SHP77 (cell line): ENCODE results near the gene KLKB1.
"Not testable (repeated sequence)": the region's sequence is repeated elsewhere in the genome, so short reads cannot be mapped to it uniquely, and the experiment has no call there.

Source experiments
- DNase-seq, 2 experiments: peaks; one replicate each; lab custom pipeline; 2025; lab: John Stamatoyannopoulos, UW

KLKB1 gene

DNA sequence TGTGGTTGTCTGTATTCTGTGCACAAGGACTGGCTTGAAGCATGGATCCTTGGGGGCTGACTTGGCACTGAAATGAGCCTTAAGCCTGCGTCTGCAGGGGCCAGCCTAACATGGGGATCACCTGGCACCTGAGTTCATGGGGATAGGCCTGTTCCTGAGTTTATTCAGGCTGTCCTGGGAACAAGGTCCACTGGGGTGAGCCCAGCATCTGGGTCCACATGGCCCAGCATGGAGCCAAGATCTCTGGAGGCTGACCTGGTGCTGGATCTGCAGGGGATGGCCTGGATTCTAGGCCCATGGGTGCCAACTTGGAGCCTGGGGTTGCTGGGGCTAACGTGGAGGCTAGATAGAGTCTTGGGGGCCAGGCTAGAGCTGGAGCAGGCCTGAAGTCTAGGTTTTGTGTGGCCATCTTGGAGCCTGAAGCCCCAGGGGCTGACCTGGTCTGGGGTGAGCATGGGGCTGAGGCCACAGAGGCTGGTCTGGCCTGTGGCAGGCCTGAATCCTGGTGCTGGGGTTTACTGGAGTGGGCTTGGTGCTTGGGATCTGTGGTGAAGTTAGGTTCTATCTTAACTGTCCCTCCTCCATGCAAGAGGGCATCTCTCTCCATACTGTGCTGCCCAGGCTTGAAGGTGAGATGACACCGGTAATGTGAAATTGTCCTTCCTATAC, 652 bp upstream of the KLKB1 start:
- DNase-seq = no peak

DNA sequence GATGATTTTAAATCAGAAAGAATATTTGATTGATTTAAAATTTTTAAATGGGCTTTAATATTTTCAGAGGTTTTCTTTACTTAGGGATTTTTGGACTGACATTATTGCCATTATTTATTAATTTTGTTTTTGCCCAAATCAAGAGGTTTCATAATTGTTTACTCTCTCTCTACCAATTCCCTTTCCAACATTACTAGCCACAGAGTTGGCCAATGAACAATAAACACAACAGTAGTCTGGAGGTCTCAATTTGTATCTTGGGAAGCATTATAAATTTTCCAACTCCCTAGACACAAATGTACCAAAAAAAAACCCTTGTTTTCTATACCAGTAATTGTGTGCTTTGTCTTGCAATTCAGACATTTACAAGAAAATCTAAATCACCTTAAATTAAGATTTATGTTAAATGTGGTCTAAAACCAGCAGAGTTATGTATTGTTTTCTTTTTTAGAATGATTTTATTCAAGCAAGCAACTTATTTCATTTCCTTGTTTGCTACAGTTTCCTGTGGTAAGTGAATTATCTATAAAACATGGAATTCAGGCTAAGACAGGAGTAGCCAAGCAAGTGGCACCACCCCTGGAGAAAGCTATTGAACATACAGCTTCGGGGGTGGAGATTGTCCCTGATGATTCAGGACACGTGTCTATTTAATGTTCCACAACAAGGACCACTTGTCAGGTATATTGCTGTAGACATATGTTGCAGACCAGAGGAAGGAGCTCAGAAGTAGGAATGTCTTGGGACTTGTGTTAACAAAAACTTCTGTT, 622 bp downstream of the KLKB1 start:
- no peak for DNase-seq

DNA sequence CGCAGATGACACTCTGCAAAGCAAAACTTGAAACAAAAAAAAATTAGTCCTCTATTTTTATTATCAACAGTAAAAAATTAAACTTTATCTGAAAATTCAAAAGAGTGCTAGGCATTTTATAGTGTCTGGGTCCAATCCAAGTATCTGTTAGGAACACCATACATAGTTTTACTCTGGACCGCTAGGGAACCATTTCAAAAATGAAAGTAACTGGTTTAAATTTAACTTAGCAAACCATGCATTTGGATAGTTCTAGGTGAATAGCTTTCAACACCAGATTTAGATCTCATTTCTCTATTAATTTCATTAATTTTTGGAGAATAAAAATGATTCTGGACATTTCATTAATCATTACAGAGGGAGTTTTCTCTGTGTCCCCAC, 1.2 kb downstream of the KLKB1 start:
- DNase-seq = no peak

DNA sequence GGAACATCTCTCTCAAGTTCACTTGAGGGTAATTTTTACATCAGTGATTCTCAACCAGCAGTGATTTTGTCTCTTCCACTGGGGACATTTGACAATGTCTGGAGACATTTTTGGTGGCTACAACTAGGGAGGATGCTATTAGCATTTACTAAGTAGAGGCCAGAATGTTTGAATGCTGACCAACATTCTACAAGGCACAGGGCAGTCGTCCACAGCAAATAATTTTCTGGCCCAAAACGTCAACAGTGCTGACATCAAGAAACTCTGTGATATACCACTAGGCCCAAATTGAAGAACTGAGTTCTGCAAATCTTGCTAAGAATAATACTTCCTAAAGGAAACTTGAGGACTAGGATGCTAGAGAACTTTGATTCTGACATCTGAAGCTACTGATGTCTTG, 7.1 kb downstream of the KLKB1 start:
- DNase-seq = no peak

DNA sequence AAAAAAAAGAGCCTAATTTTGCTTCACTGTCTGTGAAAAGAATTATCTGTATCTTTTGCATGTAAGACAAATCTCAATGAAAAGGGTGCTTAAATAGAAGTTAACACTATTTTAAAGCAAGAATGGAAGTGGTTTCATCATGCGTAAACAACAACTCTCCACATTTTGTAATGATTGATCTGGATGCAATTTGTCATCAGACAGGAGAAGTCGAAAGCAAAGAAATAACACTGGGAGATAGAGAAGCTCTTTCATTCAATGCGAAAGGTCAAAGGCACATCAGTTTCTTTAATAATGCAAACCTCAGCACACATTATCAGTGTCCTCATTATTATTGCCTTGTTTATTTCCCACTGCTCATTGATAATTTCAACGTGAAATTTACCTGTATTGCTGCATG, 8.8 kb downstream of the KLKB1 start:
- no peak for DNase-seq

DNA sequence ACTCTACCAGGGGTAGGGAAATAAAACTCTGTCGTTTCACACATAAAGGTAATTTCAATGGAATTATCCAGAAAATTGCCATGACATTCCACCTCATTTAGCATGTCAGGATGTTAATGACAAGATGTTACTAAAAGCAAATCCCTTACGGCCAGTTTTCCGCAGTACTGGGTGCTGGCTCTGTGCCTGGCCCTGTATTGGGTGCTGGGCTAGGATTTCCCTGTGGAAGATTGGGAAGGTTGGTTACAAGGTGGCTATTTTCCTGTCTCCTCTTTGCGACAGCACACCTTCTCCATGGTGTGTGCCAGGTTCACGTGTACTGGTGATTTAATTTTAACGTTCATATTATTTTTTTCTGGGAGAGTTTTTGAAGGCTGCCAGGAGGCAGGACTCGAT, 13.1 kb downstream of the KLKB1 start:
- DNase-seq = no peak

DNA sequence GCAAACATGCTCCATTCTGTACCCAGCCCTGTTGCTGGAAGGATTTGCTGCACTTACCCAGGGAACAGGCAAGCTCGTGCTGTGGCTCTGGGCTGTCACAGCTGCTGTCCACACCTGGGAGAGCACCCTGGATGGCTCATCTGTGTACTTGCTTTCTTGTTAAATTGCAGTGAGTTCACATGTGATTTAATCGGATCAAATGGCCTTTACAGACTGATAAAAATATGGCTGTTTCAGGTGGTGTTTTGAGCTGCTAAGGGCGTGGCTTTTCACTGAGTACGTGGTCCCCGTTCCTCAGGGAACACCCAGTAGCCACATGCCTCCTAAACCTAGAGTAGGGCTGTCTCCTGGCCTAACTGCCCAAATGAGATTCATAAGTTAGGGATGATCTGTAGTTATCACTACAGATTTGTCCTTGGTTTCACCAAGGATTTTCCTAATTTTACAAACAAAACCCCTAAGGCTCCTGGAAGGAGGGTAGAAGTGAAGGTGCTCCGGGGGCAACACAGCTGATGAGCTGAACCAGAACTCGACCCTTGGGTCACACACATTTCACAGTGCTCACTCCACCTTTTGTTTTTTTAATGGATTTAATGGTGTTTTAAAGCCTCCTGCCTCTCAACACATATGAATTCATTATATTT, 13.7 kb downstream of the KLKB1 start:
- DNase-seq = no peak

DNA sequence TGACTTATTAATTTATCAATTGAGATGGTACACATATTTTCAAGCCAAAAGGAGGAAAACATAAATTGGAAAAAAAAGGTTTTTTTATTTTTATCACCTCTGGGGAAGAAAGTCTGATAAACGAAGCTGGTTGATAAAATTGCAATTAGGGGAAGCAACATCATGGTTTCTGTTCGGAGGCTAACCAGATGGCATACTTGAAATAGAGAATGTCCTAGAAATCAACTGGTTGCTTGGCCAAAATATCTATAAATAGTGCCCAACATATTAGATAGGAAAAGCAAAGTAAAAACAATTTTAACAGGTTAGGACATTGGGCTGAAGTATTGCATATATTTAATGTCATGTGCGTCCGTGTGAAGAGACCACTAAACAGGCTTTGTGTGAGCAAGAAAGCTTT, 14.3 kb downstream of the KLKB1 start:
- no peak for DNase-seq

DNA sequence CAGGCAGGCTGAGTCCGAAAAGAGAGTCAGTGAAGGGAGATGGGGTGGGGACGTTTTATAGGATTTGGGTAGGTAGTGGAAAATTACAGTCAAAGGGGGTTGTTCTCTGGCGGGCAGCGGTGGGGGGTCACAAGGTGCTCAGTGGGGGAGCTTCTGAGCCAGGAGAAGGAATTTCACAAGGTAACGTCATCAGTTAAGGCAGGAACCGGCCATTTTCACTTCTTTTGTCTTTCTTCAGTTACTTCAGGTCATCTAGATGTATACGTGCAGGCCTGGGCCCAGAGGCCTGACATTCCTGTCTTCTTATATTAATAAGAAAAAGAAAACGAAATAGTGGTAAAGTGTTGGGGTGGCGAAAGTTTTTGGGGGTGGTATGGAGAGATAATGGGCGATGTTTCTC, 14.7 kb downstream of the KLKB1 start:
- DNase-seq = not testable (repeated sequence)

DNA sequence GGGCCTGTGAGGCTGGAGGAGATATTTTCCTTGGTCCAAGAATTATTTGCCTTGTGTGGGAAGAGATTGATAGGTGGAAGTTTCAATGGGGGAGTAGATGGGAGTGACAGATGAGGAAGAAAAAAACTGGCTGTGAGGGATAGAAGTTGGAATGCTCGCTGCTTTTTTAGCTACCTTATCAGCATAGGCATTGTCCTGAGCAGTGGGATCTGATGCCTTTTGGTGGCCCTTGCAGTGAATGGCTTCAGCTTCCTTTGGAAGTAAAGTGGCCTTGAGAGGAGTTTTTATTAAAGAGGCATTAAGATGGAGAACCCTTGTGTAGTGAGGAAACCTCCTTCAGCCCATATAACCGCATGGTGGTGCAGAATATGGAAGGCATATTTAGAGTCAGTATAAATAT, 16.0 kb downstream of the KLKB1 start:
- no peak for DNase-seq

DNA sequence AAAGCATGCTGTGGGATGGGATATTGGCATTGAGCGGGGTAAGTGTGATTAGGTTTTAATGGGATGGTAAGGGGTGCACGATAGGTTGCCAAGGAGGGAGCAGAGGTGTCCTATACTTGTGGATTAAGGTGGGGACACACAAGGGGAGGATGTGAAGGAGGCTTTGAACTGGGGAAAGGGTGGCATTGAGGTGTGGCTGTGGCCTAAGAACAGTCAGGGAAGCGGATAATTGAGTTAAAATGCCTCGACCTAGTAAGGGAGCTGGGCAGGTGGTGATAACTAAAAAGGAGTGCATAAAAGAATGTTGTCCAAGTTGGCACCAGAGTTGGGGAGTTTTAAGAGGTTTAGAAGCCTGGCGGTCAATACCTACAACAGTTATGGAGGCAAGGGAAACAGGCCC, 17.5 kb downstream of the KLKB1 start:
- DNase-seq = no peak

DNA sequence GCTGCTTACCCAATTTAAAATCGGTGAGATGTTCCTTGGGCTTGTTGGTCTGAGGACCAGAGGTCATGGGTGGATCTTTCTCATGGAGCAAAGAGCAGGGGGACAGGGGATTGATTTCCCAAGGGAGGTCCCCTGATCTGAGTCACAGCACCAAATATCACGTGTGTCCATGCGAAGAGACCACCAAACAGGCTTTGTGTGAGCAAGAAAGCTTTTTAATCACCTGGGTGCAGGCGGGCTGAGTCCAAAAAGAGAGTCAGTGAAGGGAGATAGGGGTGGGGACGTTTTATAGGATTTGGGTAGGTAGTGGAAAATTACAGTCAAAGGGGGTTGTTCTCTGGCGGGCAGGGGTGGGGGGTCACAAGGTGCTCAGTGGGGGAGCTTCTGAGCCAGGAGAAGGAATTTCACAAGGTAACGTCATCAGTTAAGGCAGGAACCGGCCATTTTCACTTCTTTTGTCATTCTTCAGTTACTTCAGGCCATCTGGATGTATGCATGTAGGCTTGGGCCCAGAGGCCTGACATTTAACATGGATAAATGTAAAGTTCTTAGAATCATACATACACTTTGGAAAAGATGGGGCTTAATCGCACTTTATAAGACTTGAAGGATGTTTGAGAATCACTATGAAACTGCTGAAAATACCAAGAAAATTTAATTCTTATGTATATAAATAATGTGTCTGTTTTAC, 19.9 kb downstream of the KLKB1 start:
- DNase-seq = not testable (repeated sequence)

DNA sequence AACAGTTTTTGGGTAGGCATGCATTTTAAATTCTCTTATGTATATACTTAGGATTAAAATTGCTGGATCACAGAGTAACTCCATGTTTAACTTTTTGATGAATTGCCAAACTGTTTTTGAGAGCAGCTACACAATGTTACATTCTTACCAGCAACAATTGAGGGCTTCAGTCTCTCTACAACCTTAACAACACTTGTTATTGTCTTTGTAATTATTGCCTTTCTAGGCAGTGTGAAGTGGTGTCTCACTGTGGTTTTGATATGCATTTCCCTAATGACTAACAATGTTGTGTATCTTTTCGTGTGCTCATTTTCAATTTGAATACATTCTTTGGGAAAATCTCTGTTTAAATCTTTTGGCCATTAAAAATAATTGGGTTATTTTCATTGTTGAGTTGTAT, 21.3 kb downstream of the KLKB1 start:
- no peak for DNase-seq

DNA sequence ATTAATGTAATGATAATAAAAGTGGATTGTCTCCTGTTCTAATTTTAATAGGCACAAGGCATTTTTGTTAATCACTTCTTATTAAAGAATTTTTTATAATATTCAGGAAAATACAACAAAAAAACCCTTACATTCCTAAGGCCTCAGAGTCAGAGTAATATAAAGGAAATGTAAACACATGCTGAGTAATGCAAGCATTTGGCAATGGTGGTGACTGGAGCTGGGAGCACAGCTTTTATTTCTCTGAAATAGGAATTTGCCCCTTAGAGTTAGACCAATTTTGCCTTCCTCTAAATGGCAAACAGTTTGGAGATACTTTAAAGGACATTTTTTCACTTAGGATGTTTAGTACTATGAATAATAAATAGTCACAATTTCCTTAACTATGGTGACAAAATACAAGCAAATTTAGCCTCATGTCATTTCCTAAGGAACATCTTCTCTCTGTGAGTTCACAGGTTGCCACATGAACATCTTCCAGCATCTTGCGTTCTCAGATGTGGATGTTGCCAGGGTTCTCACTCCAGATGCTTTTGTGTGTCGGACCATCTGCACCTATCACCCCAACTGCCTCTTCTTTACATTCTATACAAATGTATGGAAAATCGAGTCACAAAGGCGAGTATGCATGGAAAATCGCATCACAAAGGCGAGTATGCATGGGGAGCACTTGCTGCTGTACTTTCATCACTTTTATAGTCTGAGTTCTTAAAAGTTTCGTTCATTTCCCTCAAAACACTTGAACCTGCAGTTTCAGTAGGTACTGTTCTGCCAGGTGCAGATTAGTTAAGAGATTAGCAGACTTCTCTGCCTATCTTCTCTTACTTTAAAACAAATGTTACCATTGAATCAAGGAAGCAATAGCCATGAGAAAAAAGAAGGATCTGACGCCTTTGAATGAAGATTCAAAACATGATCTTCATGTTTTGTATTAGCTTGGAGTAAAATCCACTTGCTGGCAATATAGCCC, 22.8 kb downstream of the KLKB1 start:
- DNase-seq = no peak

DNA sequence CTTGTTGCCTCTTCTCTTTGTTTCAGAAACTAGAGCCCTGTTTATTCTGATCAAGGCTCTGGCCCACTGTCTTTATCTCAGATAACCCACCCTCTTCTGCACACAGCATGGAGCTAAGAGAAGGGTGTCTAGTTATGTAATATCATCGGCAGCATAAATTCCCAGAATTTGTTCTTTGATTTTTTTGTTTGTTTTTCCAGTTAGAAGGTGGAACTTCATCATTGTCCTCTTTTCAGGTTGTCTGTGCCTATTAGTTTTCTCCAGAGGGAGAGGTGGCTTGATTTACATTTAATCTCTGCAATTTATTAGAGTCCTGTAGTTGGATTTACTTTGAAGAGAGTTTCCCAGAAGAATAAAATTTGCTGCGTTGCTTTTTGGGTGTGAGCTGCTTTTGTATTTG, 23.5 kb downstream of the KLKB1 start:
- no peak for DNase-seq

DNA sequence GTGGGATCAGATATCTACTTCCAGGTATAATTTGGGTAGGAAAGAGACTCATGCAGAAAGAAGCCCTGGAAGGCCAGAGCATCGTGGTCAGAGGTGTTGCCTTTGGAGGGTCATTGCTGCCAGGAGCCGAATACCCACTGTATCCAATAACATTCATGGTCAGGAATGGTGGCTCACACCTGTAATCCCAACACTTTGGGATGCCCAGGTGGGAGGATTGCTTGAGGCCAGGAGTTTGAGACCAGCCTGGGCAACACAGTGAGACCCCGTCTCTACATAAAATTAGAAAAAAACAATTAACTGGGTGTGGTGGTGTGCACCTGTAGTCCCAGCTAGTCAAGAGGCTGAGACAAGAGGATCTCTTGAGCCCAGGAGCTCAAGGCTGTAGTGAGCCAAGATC, 27.8 kb downstream of the KLKB1 start:
- DNase-seq = no peak

DNA sequence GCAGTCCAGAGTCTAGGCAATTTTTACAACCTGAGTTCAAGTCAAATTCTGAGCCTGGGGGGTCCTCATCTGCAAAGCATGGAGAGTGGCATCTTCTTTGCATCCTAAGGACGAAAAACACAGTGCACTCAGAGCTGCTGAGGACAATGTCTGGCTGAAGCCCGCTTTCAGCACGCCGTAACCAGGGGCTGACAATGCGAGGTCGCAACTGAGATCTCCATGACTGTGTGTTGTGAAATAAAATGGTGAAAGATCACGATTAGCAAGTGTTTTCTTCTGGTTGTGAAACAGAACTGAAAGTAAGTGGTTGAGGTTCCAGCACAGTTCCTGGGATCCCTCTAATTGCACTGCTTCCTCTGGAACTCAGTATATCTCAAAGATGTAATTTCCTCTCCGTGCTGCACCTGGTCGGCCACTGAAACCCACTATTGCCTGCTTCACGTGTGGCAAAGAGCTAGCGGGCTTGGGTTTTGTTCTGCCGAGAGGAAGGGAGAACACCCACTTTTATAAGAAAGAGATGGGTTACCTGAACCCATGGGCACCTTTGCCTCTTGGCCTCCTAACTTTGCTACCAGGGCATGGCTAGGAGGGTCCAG, 31.0 kb downstream of the KLKB1 start:
- no peak for DNase-seq

DNA sequence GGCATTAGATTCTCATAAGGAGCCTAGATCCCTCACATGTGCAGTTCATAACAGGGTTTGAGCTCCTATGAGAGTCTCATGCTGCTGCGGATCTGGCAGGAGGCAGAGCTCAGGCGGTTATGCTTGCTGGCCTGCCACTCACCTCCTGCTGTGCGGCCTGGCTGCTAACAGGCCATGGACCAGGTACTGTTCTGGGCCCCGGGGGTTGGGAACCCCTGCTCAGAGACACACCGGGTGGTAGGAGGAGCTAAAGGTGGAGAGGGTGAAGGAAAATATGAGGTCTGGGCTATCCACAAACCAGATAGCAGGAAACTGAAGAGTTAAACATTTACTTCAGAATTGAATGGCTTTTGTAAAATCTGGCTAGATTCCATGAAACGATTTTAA, 32.8 kb downstream of the KLKB1 start:
- no peak for DNase-seq

DNA sequence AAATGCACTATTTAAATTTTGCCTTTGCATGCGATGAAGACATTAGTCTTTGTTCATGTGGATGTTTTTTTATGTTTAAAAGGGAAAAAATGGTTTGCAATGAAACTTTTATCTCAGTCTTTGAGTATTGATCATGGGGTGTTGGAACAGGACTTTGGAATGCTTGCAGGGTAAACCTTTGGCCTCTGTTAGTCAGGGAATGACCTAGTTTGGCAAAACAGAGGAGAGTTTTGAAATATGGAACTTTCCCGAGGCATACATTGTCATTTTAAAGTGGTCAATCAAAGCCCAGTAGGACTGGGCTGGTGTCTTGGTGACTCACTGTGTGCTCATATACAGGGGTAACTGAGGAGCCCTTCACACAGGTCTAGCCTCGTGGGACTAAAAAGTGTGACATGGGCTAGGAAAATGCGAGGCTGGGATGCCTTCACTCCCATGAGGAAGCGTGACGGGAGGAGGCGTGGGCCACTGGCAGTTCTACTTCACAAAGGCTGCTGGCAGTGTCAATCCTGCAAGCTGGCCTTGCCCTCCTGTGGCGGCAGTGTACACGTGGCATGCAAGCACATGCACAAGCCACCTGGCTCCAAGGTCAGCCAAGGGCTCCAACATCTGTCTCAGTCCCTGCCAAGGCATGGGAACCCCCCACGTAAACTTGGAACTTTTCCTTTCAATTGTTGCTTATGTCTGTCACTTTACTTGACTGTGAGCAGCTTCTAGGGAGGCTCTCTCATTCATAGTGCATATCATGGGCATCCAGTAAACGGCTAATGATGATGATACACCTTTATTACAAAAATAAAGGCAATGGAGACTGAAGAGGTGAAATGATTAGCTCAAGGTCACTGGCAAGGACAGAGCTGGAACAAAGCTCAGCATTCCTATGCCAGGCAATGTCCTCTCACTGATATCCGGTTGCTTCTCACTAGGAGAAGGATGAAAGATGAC, 33.5 kb downstream of the KLKB1 start:
- no peak for DNase-seq

DNA sequence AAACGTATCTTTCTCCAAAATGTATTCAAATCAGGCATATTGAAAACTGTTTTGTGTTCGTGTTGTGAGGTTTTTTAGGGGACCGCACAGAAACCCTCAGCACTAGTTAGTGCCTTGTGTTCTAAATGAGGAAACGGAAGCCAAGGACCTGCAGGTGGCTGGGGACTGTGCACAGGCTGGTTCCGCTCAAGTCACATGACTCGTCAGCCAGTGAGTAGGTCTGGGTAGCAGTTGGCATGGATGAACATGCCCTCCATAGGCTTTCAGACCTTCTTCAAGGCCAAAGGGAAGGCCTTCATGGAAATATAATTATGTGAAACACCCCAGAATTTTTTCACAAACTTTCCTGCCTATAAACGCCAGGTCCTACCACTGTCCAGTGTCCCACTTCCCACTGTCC, 37.4 kb downstream of the KLKB1 start:
- DNase-seq = no peak
